HCT116 (cell line): Measurements from ENCODE around the gene NFE2. TPM values are rescaled to one million over a fixed set of nuclear protein-coding genes. Genes with fewer than 3 reads are reported as not detected.

Source experiments
- ATAC-seq: fragments of 200-7000 bp; cut with Tn5 transposase; 2 replicates; pipeline ENCODE4 v1.9.1; 2020; ENCODE audit warnings: mild to moderate bottlenecking, moderate library complexity
- BruUV-seq: library from RNA; stranded (reverse); fragments of 400-500 nt; replicated peaks from 2 replicates; lab custom pipeline; 2021; lab: Mats Ljungman, UMichigan
- CTCF ChIA-PET: fragments of 300-600 bp; sonication (Branson Sonifier 250); formaldehyde crosslinking; loops from one replicate; lab custom pipeline; 2021; ENCODE audit warnings: antibody characterized with exemption; lab: Charles Lee
- POLR2A ChIA-PET: fragments of 300-600, 350-600 bp; sonication (Branson Sonifier 250); formaldehyde crosslinking; loops from one replicate; lab custom pipeline; 2021; ENCODE audit warnings: antibody characterized with exemption; lab: Charles Lee
- RAD21 ChIA-PET, 2 experiments: fragments of 300-600 bp; sonication (Branson Sonifier 250); formaldehyde crosslinking; loops; one replicate each; lab custom pipeline; 2023; ENCODE audit warnings: low total read pairs in 2 of 2; ENCODE audit not compliant: uncharacterized antibody in 2 of 2, unreplicated experiment in 2 of 2, low non-redundant PET in 1 of 2; lab: Charles Lee
- DNase-seq: peaks from one replicate; pipeline ENCODE4 v3.0.0-alpha.2; 2010; ENCODE audit warnings: low read depth, low spot score
- H2AFZ ChIP-seq: fragments of 200-600 bp; shearing (Covaris generic), sonication (generic); 2 replicates; pipeline ENCODE4 v1.6.1; 2017; ENCODE audit warnings: low read depth, mixed run types, mixed read lengths, antibody characterized with exemption, low read length; ENCODE audit not compliant: poor library complexity, severe bottlenecking
- H3K27ac ChIP-seq: 2 replicates; pipeline ENCODE4 v1.5.1; 2012; ENCODE audit warnings: low read depth, low read length
- H3K27me3 ChIP-seq: fragments of 200-600 bp; sonication (generic); 2 replicates; pipeline ENCODE4 v1.6.1; 2016; ENCODE audit warnings: mixed run types, low read length, mixed read lengths; ENCODE audit not compliant: insufficient read depth
- H3K36me3 ChIP-seq, 2 experiments: fragments of 200-500 bp in 1 of 2; fragments of 200-600 bp in 1 of 2; sonication (Bioruptor generic) in 1 of 2; sonication (generic) in 1 of 2; 2 replicates each; pipeline versions ENCODE4 v1.5.1 to v1.6.1; 2014 to 2016; ENCODE audit warnings: low read length in 2 of 2, inconsistent platforms in 1 of 2, mixed read lengths in 1 of 2, mixed run types in 1 of 2; ENCODE audit not compliant: insufficient read depth in 2 of 2, control insufficient read depth in 1 of 2
- H3K4me1 ChIP-seq, 2 experiments: fragments of 200-600 bp in 1 of 2; sonication (generic) in 1 of 2; 2 replicates each; pipeline versions ENCODE4 v1.5.1 to v1.6.1; 2012 to 2017; ENCODE audit warnings: low read length in 2 of 2, inconsistent platforms in 1 of 2, mild to moderate bottlenecking in 1 of 2, mixed read lengths in 1 of 2, mixed run types in 1 of 2, moderate library complexity in 1 of 2; ENCODE audit not compliant: insufficient read depth in 2 of 2, control insufficient read depth in 1 of 2
- H3K4me2 ChIP-seq: fragments of 200-600 bp; sonication (generic); 2 replicates; pipeline ENCODE4 v1.6.1; 2017; ENCODE audit warnings: mixed run types, low read length, mixed read lengths
- H3K4me3 ChIP-seq, 2 experiments: fragments of 200-600 bp in 1 of 2; sonication (generic) in 1 of 2; replicated peaks in 1 of 2; 2 replicates each; pipeline ENCODE4 v1.5.1; 2011 to 2016; ENCODE audit warnings: low read length in 2 of 2, control low read depth in 1 of 2, low read depth in 1 of 2, mild to moderate bottlenecking in 1 of 2, mixed read lengths in 1 of 2, mixed run types in 1 of 2
- H3K79me2 ChIP-seq: fragments of 200-600 bp; sonication (generic); 2 replicates; pipeline ENCODE4 v1.6.1; 2017; ENCODE audit warnings: mild to moderate bottlenecking, mixed run types, low read length, moderate library complexity, mixed read lengths; ENCODE audit not compliant: insufficient read depth
- H3K9ac ChIP-seq: fragments of 200-600 bp; sonication (generic); 2 replicates; pipeline ENCODE4 v1.6.1; 2016; ENCODE audit warnings: low read length, mixed read lengths
- H3K9me2 ChIP-seq: fragments of 200-600 bp; sonication (generic), shearing (Covaris generic); 2 replicates; pipeline ENCODE4 v1.6.1; 2017; ENCODE audit warnings: mixed run types, mild to moderate bottlenecking, moderate library complexity; ENCODE audit not compliant: insufficient read depth
- H3K9me3 ChIP-seq, 2 experiments: fragments of 200-500 bp in 1 of 2; fragments of 200-600 bp in 1 of 2; sonication (Bioruptor generic) in 1 of 2; sonication (generic) in 1 of 2; 2 replicates each; pipeline ENCODE4 v1.6.1; 2014 to 2017; ENCODE audit warnings: low read length in 2 of 2, mixed read lengths in 2 of 2, inconsistent platforms in 1 of 2, low read depth in 1 of 2, mild to moderate bottlenecking in 1 of 2, mixed run types in 1 of 2, moderate library complexity in 1 of 2; ENCODE audit not compliant: control insufficient read depth in 1 of 2, insufficient read depth in 1 of 2
- H4K20me1 ChIP-seq: fragments of 200-600 bp; sonication (generic), shearing (Covaris generic); 2 replicates; pipeline ENCODE4 v1.6.1; 2017; ENCODE audit warnings: mixed run types, mild to moderate bottlenecking, moderate library complexity; ENCODE audit not compliant: insufficient read depth
- CEBPB ChIP-seq: IDR thresholded peaks from 2 replicates; pipeline ENCODE4 v1.6.1; 2012; ENCODE audit warnings: low read depth
- EGR1 ChIP-seq: IDR thresholded peaks from 2 replicates; pipeline ENCODE4 v1.6.1; 2012; ENCODE audit warnings: low read depth
- ELF1 ChIP-seq: IDR thresholded peaks from 2 replicates; pipeline ENCODE4 v1.6.1; 2012; ENCODE audit warnings: low read depth, borderline replicate concordance
- EZH2 ChIP-seq: fragments of 200-600 bp; sonication (generic); IDR thresholded peaks from 2 replicates; pipeline ENCODE4 v1.6.1; 2017; ENCODE audit warnings: antibody characterized with exemption, mixed run types
- EZH2phosphoT487 ChIP-seq: fragments of 200-600 bp; IDR thresholded peaks from 2 replicates; pipeline ENCODE4 v1.6.1; 2018; ENCODE audit warnings: antibody characterized with exemption, borderline replicate concordance
- FOSL1 ChIP-seq: IDR thresholded peaks from 2 replicates; pipeline ENCODE4 v1.6.1; 2012; ENCODE audit warnings: low read depth
- POLR2A ChIP-seq: IDR thresholded peaks from 2 replicates; pipeline ENCODE4 v1.7.0; 2011; ENCODE audit warnings: borderline replicate concordance; ENCODE audit not compliant: insufficient read depth, insufficient read length; ENCODE audit errors: extremely low read depth
- RAD21 ChIP-seq: IDR thresholded peaks from 2 replicates; pipeline ENCODE4 v1.6.1; 2012; ENCODE audit warnings: low read depth, mild to moderate bottlenecking
- SP1 ChIP-seq: IDR thresholded peaks from 2 replicates; pipeline ENCODE4 v1.6.1; 2012; ENCODE audit warnings: low read depth
- SRF ChIP-seq: IDR thresholded peaks from 2 replicates; pipeline ENCODE4 v1.6.1; 2012; ENCODE audit warnings: low read depth
- YY1 ChIP-seq: IDR thresholded peaks from 2 replicates; pipeline ENCODE4 v1.6.1; 2011; ENCODE audit warnings: low read length, low read depth, moderate library complexity, mild to moderate bottlenecking; ENCODE audit not compliant: insufficient replicate concordance; ENCODE audit errors: extremely low read depth
- ZFX ChIP-seq: fragments of 450-650 bp; IDR thresholded peaks from 2 replicates; pipeline ENCODE4 v1.6.1; 2017
- ZNF274 ChIP-seq: fragments of 200-500 bp; sonication (Bioruptor generic); IDR thresholded peaks from 2 replicates; pipeline ENCODE4 v1.6.1; 2014; ENCODE audit warnings: mild to moderate bottlenecking, low read depth, low read length, inconsistent platforms
- intact Hi-C: fragments of 100-400 bp; cut with micrococcal nuclease; formaldehyde crosslinking; loops from 2 replicates; pipeline ENCODE4 v1.10.0; 2022
- total RNA-seq: library from RNA; stranded (reverse); gene quantifications from one replicate; pipeline ENCODE4 v1.2.1, GENCODE V29; 2021; ENCODE audit not compliant: unreplicated experiment
- TF ChIP-seq, protein P1 (sequence below), 3 experiments: fragments of 200-600 bp in 1 of 3; sonication (generic) in 1 of 3; IDR thresholded peaks in 2 of 3; conservative IDR thresholded peaks in 1 of 3; 2 replicates each; pipeline ENCODE4 v1.5.1; 2012 to 2017; ENCODE audit warnings: low read depth in 2 of 3, low read length in 2 of 3, antibody characterized with exemption in 1 of 3, borderline replicate concordance in 1 of 3, control low read depth in 1 of 3, mild to moderate bottlenecking in 1 of 3, mixed read lengths in 1 of 3, mixed run types in 1 of 3, moderate library complexity in 1 of 3; ENCODE audit not compliant: insufficient read depth in 1 of 3
- TF ChIP-seq, protein P2 (sequence below): IDR thresholded peaks from 2 replicates; pipeline ENCODE4 v1.6.1; 2012
- TF ChIP-seq, protein P3 (sequence below): IDR thresholded peaks from 2 replicates; pipeline ENCODE4 v1.6.1; 2011; ENCODE audit warnings: mild to moderate bottlenecking, low read length, moderate library complexity; ENCODE audit not compliant: insufficient replicate concordance; ENCODE audit errors: extremely low read depth
- TF ChIP-seq, protein P4 (sequence below): IDR thresholded peaks from 2 replicates; pipeline ENCODE4 v1.6.1; 2012

The NFE2 gene
- total RNA-seq, 1 experiment from 2014 or later: 1.3 TPM

DNA sequence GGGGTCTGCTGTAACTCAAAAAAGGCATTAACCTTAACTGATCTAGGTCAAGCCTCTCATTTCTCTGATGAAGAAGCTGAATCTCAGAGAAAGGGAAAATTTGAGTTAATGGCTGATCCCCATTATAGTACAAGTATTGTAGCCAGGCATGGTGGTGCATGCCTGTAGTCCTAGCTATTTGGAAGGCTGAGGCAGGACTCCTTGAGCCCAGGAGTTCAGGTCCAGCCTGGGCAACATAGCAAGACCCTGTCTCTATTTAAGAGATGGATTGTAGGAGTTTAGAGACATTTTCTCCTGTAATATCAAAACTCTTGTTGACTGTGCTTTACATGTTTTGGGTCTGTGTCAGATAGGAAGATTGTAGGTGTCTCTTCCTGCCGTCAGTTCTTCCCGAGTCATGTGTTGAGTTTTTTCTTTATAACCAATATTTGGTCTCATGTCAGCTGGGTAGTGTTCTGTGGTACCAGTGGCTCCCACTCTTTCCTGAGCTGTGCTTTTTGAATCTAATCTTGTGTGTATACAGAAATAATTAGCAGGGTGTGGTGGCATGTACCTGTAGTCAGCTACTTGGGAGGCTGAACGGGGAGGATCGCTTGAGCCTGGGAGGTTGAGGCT is 32.7 kb upstream of the NFE2 start (continued):
- TF ChIP-seq, protein P1, sequence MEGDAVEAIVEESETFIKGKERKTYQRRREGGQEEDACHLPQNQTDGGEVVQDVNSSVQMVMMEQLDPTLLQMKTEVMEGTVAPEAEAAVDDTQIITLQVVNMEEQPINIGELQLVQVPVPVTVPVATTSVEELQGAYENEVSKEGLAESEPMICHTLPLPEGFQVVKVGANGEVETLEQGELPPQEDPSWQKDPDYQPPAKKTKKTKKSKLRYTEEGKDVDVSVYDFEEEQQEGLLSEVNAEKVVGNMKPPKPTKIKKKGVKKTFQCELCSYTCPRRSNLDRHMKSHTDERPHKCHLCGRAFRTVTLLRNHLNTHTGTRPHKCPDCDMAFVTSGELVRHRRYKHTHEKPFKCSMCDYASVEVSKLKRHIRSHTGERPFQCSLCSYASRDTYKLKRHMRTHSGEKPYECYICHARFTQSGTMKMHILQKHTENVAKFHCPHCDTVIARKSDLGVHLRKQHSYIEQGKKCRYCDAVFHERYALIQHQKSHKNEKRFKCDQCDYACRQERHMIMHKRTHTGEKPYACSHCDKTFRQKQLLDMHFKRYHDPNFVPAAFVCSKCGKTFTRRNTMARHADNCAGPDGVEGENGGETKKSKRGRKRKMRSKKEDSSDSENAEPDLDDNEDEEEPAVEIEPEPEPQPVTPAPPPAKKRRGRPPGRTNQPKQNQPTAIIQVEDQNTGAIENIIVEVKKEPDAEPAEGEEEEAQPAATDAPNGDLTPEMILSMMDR (IDR thresholded peaks at IDR 0.05 in 2 of 3, conservative IDR thresholded peaks at IDR 0.05 in 1 of 3; ENCODE audit: borderline replicate concordance in 1 of 3, insufficient read depth in 1 of 3, low read depth in 2 of 3, low read length in 2 of 3): no peak
- TF ChIP-seq, protein P2, sequence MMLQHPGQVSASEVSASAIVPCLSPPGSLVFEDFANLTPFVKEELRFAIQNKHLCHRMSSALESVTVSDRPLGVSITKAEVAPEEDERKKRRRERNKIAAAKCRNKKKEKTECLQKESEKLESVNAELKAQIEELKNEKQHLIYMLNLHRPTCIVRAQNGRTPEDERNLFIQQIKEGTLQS: no peak
- TF ChIP-seq EZH2 (no peak), RAD21 (no peak), CEBPB (no peak), ELF1 (no peak), YY1 (no peak), SP1 (no peak), ZFX (no peak), FOSL1 (no peak), ZNF274 (no peak)
- TF ChIP-seq, all 23 proteins: peak for 0

DNA sequence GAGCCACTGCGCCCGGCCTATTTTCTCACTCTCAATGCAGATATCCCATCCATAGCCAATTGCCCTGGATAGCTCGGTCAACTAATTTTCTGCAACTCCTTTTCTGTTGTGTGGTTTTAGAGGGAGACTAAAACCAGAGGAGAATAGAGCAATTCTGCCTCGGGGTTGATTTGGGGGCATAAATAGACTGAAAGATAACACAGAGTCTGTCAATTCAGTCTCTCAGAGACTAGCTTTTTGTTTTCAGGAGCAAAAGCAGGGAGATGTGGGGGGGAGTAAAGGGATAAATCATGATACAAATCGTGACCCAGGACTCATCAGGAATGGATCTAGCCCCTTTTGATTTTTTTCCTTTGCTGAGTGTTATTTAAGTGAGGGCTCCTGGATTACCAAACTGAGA is 30.6 kb upstream of the NFE2 start:
- Histone ChIP-seq H3K9me2 (no peaks in the 10 kb centered on the region), H4K20me1 (0 out of 2 replicates have a peak, but pooled peaks cover 3% of the 10 kb centered on the region), H3K4me1 (peaks cover 45 to 59% of the 10 kb centered on the region in 2 experiments), H3K9me3 (no peaks in the 10 kb centered on the region), H3K9ac (no peak overlapping the region), H3K79me2 (peaks cover 96% of the 10 kb centered on the region), H3K27me3 (no peaks in the 10 kb centered on the region), H2AFZ (no peak overlapping the region), H3K4me3 (no peak overlapping the region), H3K4me2 (no peak overlapping the region), H3K27ac (no peak overlapping the region), H3K36me3 (peaks cover 6 to 12% of the 10 kb centered on the region in 2 experiments; a peak in 3 of 4 replicates)
- ChIA-PET RAD21 (no interaction called here), CTCF (no interaction called here), POLR2A (no interaction called here)
- DNase-seq (no peak), ATAC-seq (no peak)
- TF ChIP-seq SP1 (no peak), ELF1 (no peak), CEBPB (no peak), POLR2A (no peak), ZFX (no peak), EZH2 (no peak), SRF (no peak), FOSL1 (no peak), EGR1 (no peak), ZNF274 (no peak), EZH2phosphoT487 (no peak)
- TF ChIP-seq, protein P3, sequence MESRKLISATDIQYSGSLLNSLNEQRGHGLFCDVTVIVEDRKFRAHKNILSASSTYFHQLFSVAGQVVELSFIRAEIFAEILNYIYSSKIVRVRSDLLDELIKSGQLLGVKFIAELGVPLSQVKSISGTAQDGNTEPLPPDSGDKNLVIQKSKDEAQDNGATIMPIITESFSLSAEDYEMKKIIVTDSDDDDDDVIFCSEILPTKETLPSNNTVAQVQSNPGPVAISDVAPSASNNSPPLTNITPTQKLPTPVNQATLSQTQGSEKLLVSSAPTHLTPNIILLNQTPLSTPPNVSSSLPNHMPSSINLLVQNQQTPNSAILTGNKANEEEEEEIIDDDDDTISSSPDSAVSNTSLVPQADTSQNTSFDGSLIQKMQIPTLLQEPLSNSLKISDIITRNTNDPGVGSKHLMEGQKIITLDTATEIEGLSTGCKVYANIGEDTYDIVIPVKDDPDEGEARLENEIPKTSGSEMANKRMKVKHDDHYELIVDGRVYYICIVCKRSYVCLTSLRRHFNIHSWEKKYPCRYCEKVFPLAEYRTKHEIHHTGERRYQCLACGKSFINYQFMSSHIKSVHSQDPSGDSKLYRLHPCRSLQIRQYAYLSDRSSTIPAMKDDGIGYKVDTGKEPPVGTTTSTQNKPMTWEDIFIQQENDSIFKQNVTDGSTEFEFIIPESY: no peak
- TF ChIP-seq, protein P2: no peak
- TF ChIP-seq, protein P4, sequence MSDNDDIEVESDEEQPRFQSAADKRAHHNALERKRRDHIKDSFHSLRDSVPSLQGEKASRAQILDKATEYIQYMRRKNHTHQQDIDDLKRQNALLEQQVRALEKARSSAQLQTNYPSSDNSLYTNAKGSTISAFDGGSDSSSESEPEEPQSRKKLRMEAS: no peak
- intact Hi-C loops: no loop called here
- no TSS peak for BruUV-seq
